GM19438 (cell line): ENCODE results near the gene GOLGA8G.
"Not testable (repeated sequence)": the region's sequence is repeated elsewhere in the genome, so short reads cannot be mapped to it uniquely, and the experiment has no call there.

Experiments used
- ATAC-seq: cut with Tn5 transposase; IDR thresholded peaks from one replicate; pipeline ENCODE4 v1.9.1; 2021; ENCODE audit warnings: low read depth; ENCODE audit not compliant: unreplicated experiment

Gene GOLGA8G, protein sequence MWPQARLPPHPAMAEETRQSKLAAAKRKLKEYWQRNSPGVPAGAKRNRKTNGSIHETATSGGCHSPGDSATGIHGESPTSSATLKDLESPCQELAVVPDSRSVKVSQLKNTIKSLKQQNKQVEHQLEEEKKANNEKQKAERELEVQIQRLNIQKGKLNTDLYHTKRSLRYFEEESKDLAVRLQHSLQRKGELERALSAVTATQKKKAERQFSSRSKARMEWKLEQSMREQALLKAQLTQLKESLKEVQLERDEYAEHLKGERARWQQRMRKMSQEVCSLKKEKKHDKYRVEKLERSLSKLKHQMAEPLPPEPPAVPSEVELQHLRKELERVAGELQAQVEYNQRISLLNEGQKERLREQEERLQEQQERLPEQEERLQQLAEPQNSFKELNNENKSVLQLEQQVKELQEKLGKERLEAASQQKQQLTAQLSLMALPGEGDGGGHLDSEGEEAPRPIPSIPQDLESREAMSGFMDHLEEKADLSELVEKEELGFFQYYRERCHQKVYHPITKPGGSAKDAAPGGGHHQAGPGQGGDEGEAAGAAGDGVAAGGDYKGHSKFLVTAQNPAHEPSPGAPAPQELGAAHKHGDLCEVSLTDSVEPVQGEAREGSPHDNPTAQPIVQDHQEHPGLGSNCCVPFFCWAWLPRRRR

DNA sequence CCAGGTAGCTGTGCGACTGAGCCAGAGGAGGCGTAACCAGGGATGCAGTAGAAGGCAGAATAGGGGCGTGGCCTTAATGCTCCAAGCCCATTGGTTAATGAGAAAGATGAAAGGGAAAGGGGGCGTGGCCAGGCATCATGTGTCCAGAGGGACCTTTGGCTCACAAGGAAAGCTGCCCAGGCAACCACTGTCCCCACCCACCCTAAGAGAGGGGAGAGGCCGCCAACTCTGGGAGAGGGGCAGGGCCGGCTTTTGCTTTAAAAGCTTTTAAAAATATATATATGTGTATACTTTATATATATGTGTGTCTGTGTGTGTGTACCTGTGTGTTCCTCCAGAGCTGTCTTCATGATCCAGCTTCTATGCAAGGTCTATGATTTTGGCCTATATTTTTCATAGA, at the start of gene GOLGA8G:
Gene GOLGA8G (minus strand): TSS at position 18 of the 400 bp plus-strand sequence. CDS start 62 bp downstream, outside the sequence.
- not testable (repeated sequence) for ATAC-seq

DNA sequence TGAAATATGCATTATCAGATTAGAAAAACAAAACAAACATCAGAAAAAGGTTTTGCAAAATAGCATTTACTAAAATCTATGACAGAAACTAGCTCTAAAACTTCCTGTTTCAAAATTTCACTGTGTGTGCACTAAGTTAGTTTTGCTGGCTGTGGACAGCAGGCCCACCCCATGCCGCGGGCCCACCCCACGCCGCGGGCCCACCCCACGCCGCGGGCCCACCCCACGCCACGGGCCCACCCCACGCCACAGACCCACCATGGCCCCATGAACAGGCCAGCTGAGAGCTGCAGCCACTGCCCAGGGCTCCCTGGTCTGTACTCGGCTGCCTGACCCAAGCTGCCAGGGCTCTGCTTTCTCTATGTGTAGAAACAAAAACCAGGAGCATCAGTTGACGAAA, 40.6 kb upstream of the GOLGA8G start:
- ATAC-seq = not testable (repeated sequence)

DNA sequence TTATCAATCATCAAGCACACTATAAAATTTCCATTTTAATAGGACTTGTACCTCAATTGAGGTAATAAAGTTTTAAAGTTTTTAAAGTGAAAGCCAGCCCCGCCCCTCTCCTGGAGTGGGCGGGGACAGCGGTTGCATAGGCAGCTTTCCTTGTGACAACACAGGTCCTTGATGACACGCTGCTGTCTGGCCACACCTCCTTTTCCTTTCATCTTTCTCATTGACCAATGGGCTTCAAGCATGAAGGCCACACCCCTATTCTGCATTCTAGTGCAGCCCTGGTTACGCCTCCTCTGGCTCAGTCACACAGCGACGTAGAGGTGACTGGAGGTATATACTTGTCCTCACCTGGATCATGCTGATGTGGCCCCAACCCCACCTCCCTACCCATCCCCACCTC, 20.5 kb upstream of the GOLGA8G start, which contains the start of gene GOLGA6L25:
Gene GOLGA6L25 (plus strand): TSS at position 301 of the 400 bp plus-strand sequence. CDS start 61 bp downstream, at position 362.
- not testable (repeated sequence) for ATAC-seq

DNA sequence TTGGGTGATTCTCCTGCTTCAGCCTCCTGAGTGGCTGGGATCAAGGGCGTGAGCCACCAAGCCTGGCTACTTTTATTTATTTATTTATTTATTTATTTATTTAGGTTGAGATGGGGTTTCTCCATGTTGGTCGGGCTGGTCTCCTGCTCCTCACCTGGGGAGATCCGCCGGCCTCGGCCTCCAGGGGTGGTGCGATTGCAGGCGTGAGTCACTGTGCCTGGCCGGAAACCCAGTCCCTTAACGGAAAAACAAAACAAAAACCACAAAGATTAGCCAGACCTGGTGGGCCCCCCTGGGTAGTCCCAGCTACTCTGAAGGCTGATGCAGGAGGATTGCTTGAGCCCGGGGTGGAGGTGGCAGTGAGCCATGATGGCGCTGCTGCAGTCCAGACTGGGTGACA, 17.6 kb downstream of the GOLGA8G start:
- not testable (repeated sequence) for ATAC-seq

DNA sequence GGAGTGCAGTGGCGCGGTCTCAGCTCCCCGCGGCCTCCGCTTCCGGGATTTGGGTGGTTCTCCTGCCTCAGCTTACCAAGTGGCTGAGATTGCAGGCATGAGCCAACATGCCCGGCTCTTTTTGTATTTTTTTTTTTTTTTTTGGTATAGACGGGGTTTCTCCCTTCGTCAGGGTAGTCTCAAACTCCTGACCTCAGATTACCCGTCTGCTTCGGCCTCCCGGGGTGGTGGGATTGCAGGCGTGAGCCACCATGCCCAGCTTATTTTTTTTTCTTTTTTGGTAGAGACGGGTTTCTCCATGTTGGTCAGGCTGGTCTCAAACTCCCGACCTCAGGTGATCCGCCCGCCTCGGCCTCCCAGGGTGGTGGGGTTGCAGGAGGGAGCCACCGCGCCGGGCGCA, 18.6 kb downstream of the GOLGA8G start:
- not testable (repeated sequence) for ATAC-seq

DNA sequence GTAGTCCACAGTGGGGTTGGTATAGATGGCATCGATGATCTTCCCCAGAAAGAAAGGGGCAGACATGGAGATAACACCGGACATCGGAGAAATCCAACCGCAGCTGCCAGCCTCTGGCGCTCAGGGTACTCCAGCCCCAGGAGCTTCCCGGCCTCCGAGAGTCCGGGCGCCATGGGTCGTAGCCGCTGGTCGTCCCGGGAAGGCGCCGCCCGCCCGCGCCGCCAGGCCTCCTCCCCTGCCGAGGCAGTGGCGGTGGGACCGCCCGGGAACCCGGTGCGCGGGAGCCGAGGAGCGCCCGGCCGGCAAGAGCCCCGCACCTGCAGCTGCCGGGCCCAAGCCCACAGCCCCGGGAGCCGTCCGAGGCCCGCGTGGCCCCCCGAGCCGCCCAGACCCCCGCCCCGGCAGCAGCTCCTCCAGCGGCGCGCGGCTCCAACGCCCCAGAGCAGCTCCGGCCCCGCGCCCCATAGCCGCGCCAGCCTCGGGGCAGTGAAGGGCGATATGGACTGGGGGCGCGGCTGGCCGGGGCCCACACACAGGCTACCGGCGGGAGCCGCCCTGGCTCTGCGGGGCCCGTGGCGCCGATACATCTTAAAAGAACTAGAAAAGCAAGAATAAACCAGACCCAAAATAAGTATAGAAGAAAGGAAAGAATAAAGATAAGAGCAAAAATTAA, 24.4 kb downstream of the GOLGA8G start:
- ATAC-seq = not testable (repeated sequence)

DNA sequence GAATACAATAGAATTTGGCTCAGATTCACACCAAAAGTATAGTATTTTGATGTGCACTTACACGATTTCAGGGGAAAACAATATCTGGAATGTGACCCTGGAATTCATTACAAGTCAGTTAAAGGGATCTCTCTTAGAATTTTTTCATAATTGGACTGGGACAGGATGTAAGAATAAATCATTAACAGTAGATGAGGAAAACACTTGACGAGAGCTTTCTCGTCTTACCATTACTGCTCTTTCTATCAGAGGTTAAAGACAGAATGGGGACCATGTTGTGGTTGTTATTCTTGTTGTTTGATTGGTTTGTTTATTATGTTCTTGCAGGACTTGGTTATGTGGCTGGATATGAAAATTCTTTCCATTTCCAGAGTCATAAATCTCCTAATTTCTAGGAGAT, 51.4 kb downstream of the GOLGA8G start:
- not testable (repeated sequence) for ATAC-seq
